GM12801 (cell line): ENCODE results near the gene FGF14.

Experiments used
- TF ChIP-seq, protein P1 (sequence below): IDR thresholded peaks from one replicate; pipeline ENCODE4 v1.5.1; 2011; ENCODE audit warnings: control low read depth; ENCODE audit not compliant: insufficient read length; ENCODE audit errors: extremely low read depth

FGF14 gene

DNA sequence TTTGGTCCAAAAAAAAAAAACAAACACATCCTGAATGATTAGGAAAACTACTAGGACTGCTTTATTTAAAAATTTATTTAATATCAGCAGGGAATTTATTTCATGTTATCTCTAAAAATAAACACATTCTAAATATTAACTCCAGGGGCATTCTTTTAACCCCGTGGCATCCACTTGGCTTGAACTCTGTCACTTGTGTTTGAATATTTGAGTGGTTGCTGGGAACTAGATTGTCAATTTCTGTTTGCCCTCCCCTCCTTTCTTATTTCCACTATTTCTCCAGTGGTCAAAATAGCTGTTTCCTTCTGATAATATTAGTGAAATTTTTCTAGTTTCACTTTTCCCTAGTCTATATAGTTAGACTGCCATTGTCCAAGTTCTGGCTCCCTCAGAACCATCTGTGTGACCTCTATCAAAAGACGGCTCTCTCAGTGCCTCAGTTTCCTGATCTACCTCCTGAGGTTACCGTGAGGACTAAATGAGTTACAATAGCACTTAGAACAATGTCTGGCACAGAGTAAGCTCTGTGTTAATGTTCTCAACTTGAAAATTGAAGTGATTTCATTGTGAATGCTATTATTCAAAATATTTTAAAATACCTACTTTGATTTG lies 107.3 kb downstream of the FGF14 start:
- TF ChIP-seq, protein P1, sequence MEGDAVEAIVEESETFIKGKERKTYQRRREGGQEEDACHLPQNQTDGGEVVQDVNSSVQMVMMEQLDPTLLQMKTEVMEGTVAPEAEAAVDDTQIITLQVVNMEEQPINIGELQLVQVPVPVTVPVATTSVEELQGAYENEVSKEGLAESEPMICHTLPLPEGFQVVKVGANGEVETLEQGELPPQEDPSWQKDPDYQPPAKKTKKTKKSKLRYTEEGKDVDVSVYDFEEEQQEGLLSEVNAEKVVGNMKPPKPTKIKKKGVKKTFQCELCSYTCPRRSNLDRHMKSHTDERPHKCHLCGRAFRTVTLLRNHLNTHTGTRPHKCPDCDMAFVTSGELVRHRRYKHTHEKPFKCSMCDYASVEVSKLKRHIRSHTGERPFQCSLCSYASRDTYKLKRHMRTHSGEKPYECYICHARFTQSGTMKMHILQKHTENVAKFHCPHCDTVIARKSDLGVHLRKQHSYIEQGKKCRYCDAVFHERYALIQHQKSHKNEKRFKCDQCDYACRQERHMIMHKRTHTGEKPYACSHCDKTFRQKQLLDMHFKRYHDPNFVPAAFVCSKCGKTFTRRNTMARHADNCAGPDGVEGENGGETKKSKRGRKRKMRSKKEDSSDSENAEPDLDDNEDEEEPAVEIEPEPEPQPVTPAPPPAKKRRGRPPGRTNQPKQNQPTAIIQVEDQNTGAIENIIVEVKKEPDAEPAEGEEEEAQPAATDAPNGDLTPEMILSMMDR, result no peak

DNA sequence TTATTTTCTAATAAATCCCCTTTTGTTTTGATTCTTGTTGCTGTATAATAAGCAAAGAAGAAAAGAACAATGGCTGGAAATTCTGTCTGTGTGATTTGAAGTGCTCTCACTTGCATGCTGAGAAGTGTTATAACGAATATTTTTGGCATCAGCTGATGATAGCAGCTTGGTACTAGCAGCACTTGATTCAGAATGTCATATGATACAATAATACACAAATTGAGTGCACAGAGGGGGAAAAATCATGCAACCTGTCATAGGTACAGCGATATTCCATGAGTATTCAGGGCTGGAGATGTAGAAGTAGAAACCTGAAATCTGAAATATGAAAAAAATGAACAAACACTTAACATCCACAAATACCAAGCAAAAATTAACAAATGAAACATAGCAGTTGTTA lies 108.1 kb downstream of the FGF14 start:
- TF ChIP-seq, protein P1, result no peak

DNA sequence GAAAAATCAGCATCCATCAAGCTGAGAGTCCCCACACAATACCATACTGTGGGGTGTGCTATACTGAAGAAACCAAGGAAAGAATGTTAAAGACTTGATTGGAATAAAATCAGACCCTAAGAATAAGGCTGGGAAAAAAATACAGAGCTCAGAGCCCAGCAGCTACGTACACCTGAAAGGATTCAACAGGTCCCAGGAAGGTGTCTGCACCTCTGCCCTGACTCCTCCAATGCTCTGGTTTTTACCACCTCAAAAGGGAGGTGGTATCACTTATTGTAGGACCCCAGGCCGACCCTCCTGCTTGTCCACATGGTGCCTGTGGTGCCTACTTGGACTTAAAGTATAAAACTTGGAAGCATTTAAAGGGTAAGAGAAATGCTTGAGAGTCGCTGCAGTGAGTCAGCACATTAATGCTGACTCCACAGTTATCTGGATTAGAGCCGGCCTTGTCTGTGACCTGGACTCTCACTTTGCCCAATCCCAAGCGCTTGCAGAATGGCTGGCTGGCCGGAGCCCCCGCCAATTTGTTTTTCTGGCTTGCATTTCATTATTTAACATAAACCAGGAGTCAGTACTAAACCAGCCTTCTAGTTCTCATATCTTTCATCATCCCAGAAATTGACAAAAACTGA lies 110.1 kb downstream of the FGF14 start:
- TF ChIP-seq, protein P1, result no peak

DNA sequence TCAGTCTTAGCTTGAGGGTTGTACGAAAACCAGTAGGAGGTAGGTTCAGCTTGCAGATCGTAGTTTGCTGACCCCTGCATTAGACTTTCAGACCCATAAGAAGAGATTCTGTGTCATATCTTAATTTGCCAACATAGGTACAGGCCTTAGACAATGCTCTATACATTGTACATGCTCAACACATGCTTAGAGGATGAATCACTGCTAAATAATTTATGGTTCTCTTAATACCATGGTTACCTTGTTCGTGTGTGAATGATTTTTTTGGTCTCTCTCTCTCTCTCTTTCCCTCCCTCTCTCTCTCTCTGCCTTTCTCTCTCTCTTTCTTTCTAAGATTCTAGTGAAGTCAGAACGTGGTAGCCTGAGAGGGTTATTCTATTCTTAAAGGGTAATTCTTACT lies 112.2 kb downstream of the FGF14 start:
- TF ChIP-seq, protein P1, result no peak

DNA sequence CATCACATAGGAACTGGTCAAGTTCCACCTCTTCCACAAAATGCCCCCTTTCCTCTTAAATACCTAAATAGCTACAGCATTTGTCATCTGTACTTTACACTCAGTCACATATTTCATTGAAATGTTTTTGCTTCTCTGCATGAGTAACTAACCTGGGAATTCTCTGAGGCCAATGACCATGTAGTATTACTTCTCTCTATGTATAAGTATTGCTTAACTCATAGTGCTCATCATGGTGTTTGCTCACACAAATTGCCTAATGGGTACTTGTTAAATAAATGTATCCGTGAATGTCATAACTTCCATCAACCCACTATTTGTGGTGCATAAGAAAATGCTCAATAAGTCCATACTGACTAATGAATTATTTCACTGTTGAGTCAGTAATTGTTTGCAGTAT lies 115.5 kb downstream of the FGF14 start:
- TF ChIP-seq, protein P1, result no peak

DNA sequence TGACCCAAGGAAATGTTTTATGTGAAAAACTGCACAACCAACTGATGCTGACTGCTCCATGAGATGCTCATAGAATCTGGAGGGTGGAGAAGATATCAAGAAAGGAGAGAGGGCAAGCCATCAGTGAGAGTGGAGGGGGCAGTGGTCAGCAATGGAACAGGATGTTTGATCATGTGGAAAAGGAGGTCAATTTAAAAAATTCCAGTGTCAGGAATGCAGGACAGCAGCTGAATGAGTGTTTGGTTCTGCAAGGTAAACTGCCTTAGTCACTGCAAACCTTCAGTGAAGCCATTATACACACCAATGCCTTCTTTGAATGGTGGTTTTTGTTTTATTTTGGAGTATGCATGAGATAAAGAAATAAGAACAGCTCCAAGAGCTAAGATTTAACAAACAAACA lies 121.5 kb downstream of the FGF14 start:
- TF ChIP-seq, protein P1, result no peak

DNA sequence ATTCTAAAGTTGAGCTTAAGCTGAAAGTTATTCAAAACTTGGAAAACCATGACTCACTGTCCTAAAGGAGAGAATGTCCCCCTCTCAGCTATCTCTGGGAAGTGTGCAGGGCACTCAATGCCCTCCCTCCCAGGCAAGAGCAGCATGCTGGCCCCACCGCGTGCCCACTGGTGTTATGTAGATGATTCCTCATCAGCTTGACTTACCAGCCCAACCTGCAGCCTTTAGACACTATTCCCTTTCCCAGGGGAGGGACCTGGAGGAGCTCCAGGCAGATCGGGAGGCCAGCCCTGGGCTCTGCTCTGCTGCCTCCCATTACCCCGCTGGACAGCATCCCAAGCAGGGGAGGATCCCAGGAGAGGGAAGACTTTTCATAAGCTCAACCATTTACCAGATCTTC lies 124.6 kb downstream of the FGF14 start:
- TF ChIP-seq, protein P1, result no peak

DNA sequence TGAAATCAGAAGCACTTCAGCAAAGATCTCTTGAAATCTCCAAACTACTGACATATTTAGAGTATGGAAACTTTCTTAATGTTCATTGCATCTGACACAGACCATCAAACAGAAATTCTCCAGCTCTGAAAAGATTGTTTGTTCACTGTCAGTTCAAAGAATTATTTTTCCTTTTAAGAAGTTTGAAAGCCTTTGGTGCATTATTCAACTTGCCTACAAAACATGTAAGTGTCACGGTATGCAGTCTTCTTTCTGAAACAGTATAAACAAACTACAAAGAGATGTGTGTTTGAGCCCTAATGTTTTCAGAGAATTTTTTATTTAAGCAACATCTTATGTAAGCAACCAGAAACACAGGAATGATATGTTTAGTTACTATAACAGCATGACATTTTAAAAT lies 125.4 kb downstream of the FGF14 start:
- TF ChIP-seq, protein P1, result no peak
